Measurements from ENCODE around the gene HTR6. TPM values are rescaled to one million over a fixed set of nuclear protein-coding genes. Genes with fewer than 3 reads are reported as not detected.

The HTR6 gene
- total and polyA plus RNA-seq, 2 donors, result 0.02 TPM; not detected in 1

DNA sequence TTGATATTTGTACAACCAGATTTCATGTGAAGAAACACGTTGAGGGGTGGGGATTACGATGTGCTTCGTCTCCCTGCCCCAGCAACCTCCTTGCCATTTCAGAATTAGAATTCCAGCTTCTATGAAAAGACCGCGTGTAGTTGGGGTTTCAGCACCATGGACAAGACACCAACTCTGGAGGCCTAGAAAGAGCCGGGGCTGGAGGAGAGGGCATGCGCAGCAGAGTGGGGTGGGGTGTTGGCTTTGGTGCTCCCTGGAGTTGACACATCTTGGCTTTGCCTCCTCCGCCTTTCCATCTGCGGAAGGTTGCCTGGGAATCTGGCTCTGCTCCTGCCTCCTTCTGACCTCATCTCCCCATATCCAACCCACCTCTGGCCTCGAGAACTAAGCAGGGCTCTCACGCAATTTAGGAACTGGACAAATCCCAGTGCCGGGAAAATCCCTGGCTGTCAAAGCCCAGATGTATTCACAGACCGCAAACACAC is 11.8 kb downstream of the HTR6 start:
- Histone ChIP-seq H3K36me3 (ENCODE audit: control insufficient read depth in 2 of 2, insufficient read depth in 2 of 2, low read length in 1 of 2) (no peaks in the 10 kb centered on the region), H3K4me3 (ENCODE audit: low read length in 2 of 2) (no peak overlapping the region), H3K4me1 (ENCODE audit: control insufficient read depth in 2 of 2, insufficient read depth in 2 of 2, low read length in 2 of 2) (no peaks in the 10 kb centered on the region), H3K27ac (ENCODE audit: low read depth in 1 of 2, low read length in 1 of 2) (no peak overlapping the region), H3K27me3 (ENCODE audit: control insufficient read depth in 2 of 2, insufficient read depth in 1 of 2, low read length in 1 of 2) (peaks cover 0 to 12% of the 10 kb centered on the region in 2 donors), H3K9me3 (ENCODE audit: control insufficient read depth in 2 of 2, insufficient read depth in 1 of 2, low read length in 1 of 2) (no peaks in the 10 kb centered on the region)
- DNase-seq (ENCODE audit: low read depth in 6 of 9, low spot score in 9 of 9), result peak in 7 of 9 donors; percentile 5 to 68 (median 32)
- WGBS, result 40% methylated on average over 13 of the region's 13 CpGs

DNA sequence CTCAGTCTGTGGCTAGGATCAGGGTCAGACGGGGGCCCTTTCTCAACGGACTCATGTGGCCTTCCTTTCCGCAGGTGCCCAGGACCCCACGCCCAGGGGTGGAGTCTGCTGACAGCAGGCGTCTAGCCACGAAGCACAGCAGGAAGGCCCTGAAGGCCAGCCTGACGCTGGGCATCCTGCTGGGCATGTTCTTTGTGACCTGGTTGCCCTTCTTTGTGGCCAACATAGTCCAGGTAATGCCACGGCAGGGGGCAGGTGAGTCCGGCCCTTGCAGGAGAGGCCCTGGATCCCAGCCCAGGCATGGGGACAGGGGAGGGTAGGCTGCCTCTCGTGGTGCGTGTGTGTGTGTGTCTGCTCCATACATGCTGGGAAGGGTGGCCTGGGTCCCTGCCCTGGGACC is 13.8 kb downstream of the HTR6 start:
- H3K27ac ChIP-seq (ENCODE audit: low read depth in 1 of 2, low read length in 1 of 2), result no peak overlapping the region
- H3K36me3 ChIP-seq (ENCODE audit: control insufficient read depth in 2 of 2, insufficient read depth in 2 of 2, low read length in 1 of 2), result no peaks in the 10 kb centered on the region
- H3K4me3 ChIP-seq (ENCODE audit: low read length in 2 of 2), result no peak overlapping the region
- no peaks in the 10 kb centered on the region for H3K4me1 ChIP-seq (ENCODE audit: control insufficient read depth in 2 of 2, insufficient read depth in 2 of 2, low read length in 2 of 2)
- WGBS, result 87% methylated on average over 11 of the region's 11 CpGs
- no peaks in the 10 kb centered on the region for H3K9me3 ChIP-seq (ENCODE audit: control insufficient read depth in 2 of 2, insufficient read depth in 1 of 2, low read length in 1 of 2)
- DNase-seq (ENCODE audit: low read depth in 6 of 9, low spot score in 9 of 9), result no peak
- H3K27me3 ChIP-seq (ENCODE audit: control insufficient read depth in 2 of 2, insufficient read depth in 1 of 2, low read length in 1 of 2), result peaks cover 0 to 2% of the 10 kb centered on the region in 2 donors

DNA sequence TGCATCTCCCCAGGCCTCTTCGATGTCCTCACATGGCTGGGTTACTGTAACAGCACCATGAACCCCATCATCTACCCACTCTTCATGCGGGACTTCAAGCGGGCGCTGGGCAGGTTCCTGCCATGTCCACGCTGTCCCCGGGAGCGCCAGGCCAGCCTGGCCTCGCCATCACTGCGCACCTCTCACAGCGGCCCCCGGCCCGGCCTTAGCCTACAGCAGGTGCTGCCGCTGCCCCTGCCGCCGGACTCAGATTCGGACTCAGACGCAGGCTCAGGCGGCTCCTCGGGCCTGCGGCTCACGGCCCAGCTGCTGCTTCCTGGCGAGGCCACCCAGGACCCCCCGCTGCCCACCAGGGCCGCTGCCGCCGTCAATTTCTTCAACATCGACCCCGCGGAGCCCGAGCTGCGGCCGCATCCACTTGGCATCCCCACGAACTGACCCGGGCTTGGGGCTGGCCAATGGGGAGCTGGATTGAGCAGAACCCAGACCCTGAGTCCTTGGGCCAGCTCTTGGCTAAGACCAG is 14.3 kb downstream of the HTR6 start:
- H3K4me3 ChIP-seq (ENCODE audit: low read length in 2 of 2), result no peak overlapping the region
- no peaks in the 10 kb centered on the region for H3K4me1 ChIP-seq (ENCODE audit: control insufficient read depth in 2 of 2, insufficient read depth in 2 of 2, low read length in 2 of 2)
- 96% methylated on average over 34 of the region's 34 CpGs for whole genome bisulfite sequencing
- no peaks in the 10 kb centered on the region for H3K36me3 ChIP-seq (ENCODE audit: control insufficient read depth in 2 of 2, insufficient read depth in 2 of 2, low read length in 1 of 2)
- peaks cover 0 to 2% of the 10 kb centered on the region in 2 donors for H3K27me3 ChIP-seq (ENCODE audit: control insufficient read depth in 2 of 2, insufficient read depth in 1 of 2, low read length in 1 of 2)
- no peak overlapping the region for H3K27ac ChIP-seq (ENCODE audit: low read depth in 1 of 2, low read length in 1 of 2)
- DNase-seq (ENCODE audit: low read depth in 6 of 9, low spot score in 9 of 9), result no peak
- no peaks in the 10 kb centered on the region for H3K9me3 ChIP-seq (ENCODE audit: control insufficient read depth in 2 of 2, insufficient read depth in 1 of 2, low read length in 1 of 2)

DNA sequence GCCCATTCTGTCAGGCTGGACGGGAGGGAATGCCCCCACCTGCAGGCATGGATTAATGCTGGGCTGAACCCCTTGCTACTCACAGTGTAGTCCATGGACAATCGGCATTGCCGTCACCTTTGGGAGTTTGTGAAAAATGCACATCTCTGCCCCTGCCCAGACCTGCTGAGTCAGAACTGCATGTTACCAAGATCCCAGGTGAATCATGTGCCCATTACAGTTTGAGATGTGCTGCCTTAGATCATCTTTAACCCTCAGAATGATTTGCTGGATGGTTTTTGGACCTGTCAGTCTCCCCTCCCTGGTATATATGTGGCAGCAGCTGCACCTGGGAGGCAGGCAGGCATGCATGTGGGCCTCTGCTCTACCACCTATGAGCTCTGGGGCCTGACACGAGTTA is 15.0 kb downstream of the HTR6 start:
- DNase-seq (ENCODE audit: low read depth in 6 of 9, low spot score in 9 of 9), result no peak
- no peaks in the 10 kb centered on the region for H3K36me3 ChIP-seq (ENCODE audit: control insufficient read depth in 2 of 2, insufficient read depth in 2 of 2, low read length in 1 of 2)
- WGBS, result 92% methylated on average over 4 of the region's 4 CpGs

DNA sequence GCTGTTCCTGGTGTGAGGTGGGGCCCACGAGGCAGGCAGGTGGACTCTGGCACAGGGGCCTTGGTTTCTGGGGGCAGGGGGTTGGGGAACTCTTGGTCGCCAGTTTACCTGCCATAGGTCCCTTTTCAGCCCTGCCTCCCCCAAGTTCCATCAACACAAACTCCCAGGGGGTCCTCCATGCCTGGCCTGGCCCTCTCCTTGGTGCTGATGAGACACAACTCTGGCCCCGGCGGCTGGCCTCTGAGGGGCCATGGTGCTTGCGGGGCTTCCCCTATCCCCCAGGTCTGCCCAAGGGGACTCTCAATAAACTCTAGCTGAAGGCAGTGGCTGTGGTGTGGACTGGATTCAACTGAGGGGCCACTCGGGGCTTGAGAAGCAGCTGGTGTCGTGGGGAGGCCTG is 16.0 kb downstream of the HTR6 start:
- H3K36me3 ChIP-seq (ENCODE audit: control insufficient read depth in 2 of 2, insufficient read depth in 2 of 2, low read length in 1 of 2), result no peaks in the 10 kb centered on the region
- 91% methylated on average over 7 of the region's 7 CpGs for WGBS
- H3K4me3 ChIP-seq (ENCODE audit: low read length in 2 of 2), result no peak overlapping the region
- no peaks in the 10 kb centered on the region for H3K4me1 ChIP-seq (ENCODE audit: control insufficient read depth in 2 of 2, insufficient read depth in 2 of 2, low read length in 2 of 2)
- no peak overlapping the region for H3K27ac ChIP-seq (ENCODE audit: low read depth in 1 of 2, low read length in 1 of 2)
- H3K27me3 ChIP-seq (ENCODE audit: control insufficient read depth in 2 of 2, insufficient read depth in 1 of 2, low read length in 1 of 2), result peaks cover 0 to 2% of the 10 kb centered on the region in 2 donors
- DNase-seq (ENCODE audit: low read depth in 6 of 9, low spot score in 9 of 9), result no peak
- no peaks in the 10 kb centered on the region for H3K9me3 ChIP-seq (ENCODE audit: control insufficient read depth in 2 of 2, insufficient read depth in 1 of 2, low read length in 1 of 2)

More for the DNA sequence above, 15.0 kb downstream of the HTR6 start:
- Histone ChIP-seq H3K9me3 (ENCODE audit: control insufficient read depth in 2 of 2, insufficient read depth in 1 of 2, low read length in 1 of 2) (no peaks in the 10 kb centered on the region), H3K27me3 (ENCODE audit: control insufficient read depth in 2 of 2, insufficient read depth in 1 of 2, low read length in 1 of 2) (peaks cover 0 to 2% of the 10 kb centered on the region in 2 donors), H3K27ac (ENCODE audit: low read depth in 1 of 2, low read length in 1 of 2) (no peak overlapping the region), H3K4me3 (ENCODE audit: low read length in 2 of 2) (no peak overlapping the region), H3K4me1 (ENCODE audit: control insufficient read depth in 2 of 2, insufficient read depth in 2 of 2, low read length in 2 of 2) (no peaks in the 10 kb centered on the region)

DNA sequence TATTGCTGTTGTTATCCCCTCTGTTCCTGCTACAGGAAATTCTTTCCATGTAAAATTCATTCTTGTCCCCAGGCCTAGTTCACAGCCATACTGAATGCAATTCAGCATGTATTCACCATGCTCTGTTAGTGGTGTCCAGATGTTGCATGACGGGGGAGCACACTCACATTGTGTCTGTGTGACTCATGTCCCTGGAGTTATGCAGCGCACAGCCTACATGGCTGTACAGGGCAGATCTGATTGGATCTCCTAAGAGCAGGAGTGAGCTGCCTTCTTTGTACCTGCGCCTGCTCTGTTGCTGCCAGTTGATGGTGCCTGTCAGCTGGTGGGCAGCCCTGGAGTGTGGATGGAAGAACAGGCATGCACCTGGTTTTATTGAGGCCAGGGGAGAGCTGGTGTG is 17.6 kb downstream of the HTR6 start:
- H3K36me3 ChIP-seq (ENCODE audit: control insufficient read depth in 2 of 2, insufficient read depth in 2 of 2, low read length in 1 of 2), result no peaks in the 10 kb centered on the region
- no peaks in the 10 kb centered on the region for H3K4me1 ChIP-seq (ENCODE audit: control insufficient read depth in 2 of 2, insufficient read depth in 2 of 2, low read length in 2 of 2)
- H3K27me3 ChIP-seq (ENCODE audit: control insufficient read depth in 2 of 2, insufficient read depth in 1 of 2, low read length in 1 of 2), result no peaks in the 10 kb centered on the region
- H3K27ac ChIP-seq (ENCODE audit: low read depth in 1 of 2, low read length in 1 of 2), result no peak overlapping the region
- 97% methylated on average over 3 of the region's 3 CpGs for WGBS
- H3K9me3 ChIP-seq (ENCODE audit: control insufficient read depth in 2 of 2, insufficient read depth in 1 of 2, low read length in 1 of 2), result no peaks in the 10 kb centered on the region
- no peak overlapping the region for H3K4me3 ChIP-seq (ENCODE audit: low read length in 2 of 2)
- no peak for DNase-seq (ENCODE audit: low read depth in 6 of 9, low spot score in 9 of 9)

DNA sequence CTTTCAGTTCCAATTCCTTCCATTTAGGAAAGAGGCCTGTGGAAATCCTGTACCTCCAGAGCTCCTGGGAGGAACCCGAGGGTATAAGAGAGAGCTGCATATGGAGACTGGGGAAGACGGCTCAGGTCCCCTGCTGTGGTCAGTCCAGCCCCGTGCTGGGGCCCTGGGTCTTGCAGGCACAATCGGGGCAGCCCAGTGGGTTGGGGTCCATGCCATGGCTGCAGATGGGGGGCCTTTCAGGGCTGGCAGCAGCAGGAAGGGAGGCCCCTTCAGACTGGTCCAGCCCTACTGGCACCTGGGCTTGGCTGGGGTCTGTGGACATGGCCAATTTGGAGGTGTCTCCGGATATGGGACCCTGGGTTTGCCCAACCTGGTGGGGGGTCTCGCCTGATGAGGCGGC is 18.2 kb downstream of the HTR6 start:
- H3K36me3 ChIP-seq (ENCODE audit: control insufficient read depth in 2 of 2, insufficient read depth in 2 of 2, low read length in 1 of 2), result no peaks in the 10 kb centered on the region
- no peaks in the 10 kb centered on the region for H3K9me3 ChIP-seq (ENCODE audit: control insufficient read depth in 2 of 2, insufficient read depth in 1 of 2, low read length in 1 of 2)
- no peak for DNase-seq (ENCODE audit: low read depth in 6 of 9, low spot score in 9 of 9)
- no peaks in the 10 kb centered on the region for H3K4me1 ChIP-seq (ENCODE audit: control insufficient read depth in 2 of 2, insufficient read depth in 2 of 2, low read length in 2 of 2)
- no peaks in the 10 kb centered on the region for H3K27me3 ChIP-seq (ENCODE audit: control insufficient read depth in 2 of 2, insufficient read depth in 1 of 2, low read length in 1 of 2)
- H3K4me3 ChIP-seq (ENCODE audit: low read length in 2 of 2), result no peak overlapping the region
- WGBS, result 90% methylated on average over 7 of the region's 7 CpGs
- H3K27ac ChIP-seq (ENCODE audit: low read depth in 1 of 2, low read length in 1 of 2), result no peak overlapping the region

DNA sequence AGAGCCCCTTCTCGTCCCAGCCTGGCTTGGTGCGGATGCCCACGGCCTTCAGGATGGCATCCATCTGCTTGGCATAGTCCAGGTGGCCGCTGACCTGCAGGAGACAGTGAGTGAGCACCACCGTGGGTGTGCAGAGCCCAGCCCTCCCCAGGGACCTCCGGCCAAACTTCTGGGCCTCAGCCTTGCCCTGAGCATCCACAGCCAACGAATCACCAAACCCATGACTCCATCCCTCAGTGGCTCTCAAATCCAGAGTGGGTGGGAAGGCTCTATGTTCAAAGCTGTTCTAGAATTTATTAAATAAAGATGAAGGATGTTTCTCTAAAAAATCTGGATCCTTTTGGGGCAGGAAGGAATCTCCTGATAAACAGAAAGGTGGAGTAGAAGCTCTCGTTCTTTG is 18.7 kb downstream of the HTR6 start:
- Histone ChIP-seq H3K27me3 (ENCODE audit: control insufficient read depth in 2 of 2, insufficient read depth in 1 of 2, low read length in 1 of 2) (no peaks in the 10 kb centered on the region), H3K4me3 (ENCODE audit: low read length in 2 of 2) (no peak overlapping the region), H3K27ac (ENCODE audit: low read depth in 1 of 2, low read length in 1 of 2) (no peak overlapping the region), H3K36me3 (ENCODE audit: control insufficient read depth in 2 of 2, insufficient read depth in 2 of 2, low read length in 1 of 2) (no peaks in the 10 kb centered on the region), H3K9me3 (ENCODE audit: control insufficient read depth in 2 of 2, insufficient read depth in 1 of 2, low read length in 1 of 2) (no peaks in the 10 kb centered on the region), H3K4me1 (ENCODE audit: control insufficient read depth in 2 of 2, insufficient read depth in 2 of 2, low read length in 2 of 2) (no peaks in the 10 kb centered on the region)
- no peak for DNase-seq (ENCODE audit: low read depth in 6 of 9, low spot score in 9 of 9)
- 97% methylated on average over 8 of the region's 8 CpGs for WGBS

DNA sequence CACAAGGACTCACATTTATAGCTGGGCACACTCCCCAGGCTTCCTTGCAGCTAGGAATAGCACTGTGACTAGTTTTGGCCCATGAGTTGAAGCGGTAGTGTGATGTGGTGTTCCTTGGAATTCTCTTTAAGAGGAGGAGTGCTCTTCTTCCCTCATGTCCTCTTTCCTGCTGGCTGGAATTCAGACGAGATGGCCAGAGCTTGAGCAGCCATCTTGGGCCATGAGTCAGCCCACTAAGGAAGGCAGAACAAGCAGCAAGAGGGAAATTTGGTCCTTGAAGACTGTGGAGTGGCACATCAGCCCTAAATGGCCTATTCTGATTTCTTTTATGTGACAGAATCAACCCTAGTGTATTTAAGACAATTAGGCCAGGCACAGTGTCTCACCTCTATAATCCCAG is 20.0 kb downstream of the HTR6 start:
- Histone ChIP-seq H3K4me1 (ENCODE audit: control insufficient read depth in 2 of 2, insufficient read depth in 2 of 2, low read length in 2 of 2) (no peaks in the 10 kb centered on the region), H3K9me3 (ENCODE audit: control insufficient read depth in 2 of 2, insufficient read depth in 1 of 2, low read length in 1 of 2) (peaks cover 0 to 6% of the 10 kb centered on the region in 2 donors), H3K4me3 (ENCODE audit: low read length in 2 of 2) (no peak overlapping the region), H3K36me3 (ENCODE audit: control insufficient read depth in 2 of 2, insufficient read depth in 2 of 2, low read length in 1 of 2) (no peaks in the 10 kb centered on the region), H3K27ac (ENCODE audit: low read depth in 1 of 2, low read length in 1 of 2) (no peak overlapping the region), H3K27me3 (ENCODE audit: control insufficient read depth in 2 of 2, insufficient read depth in 1 of 2, low read length in 1 of 2) (no peaks in the 10 kb centered on the region)
- WGBS, result 97% methylated on average over 2 of the region's 2 CpGs
- no peak for DNase-seq (ENCODE audit: low read depth in 6 of 9, low spot score in 9 of 9)
